Measurements from ENCODE around the gene RPGRIP1.

RPGRIP1 gene

GRCh38 chr14:21309956-21310355 lies 30.1 kb downstream of the RPGRIP1 start:
- DNase-seq (ENCODE audit: low spot score): no peak
- in situ Hi-C loops (cut with MboI; ENCODE audit: low sequenced_read_pairs, unreplicated experiment): no loop called here
- TF ChIP-seq CTCF (IDR thresholded peaks at IDR 0.05; ENCODE audit: borderline replicate concordance, control extremely low read depth, extremely low read depth, insufficient read depth, missing control alignments): no peak

GRCh38 chr14:21311614-21312013 lies 31.7 kb downstream of the RPGRIP1 start:
- DNase-seq (ENCODE audit: low spot score): no peak
- in situ Hi-C loops (cut with MboI; ENCODE audit: low sequenced_read_pairs, unreplicated experiment): no loop called here
- TF ChIP-seq CTCF (IDR thresholded peaks at IDR 0.05; ENCODE audit: borderline replicate concordance, control extremely low read depth, extremely low read depth, insufficient read depth, missing control alignments): no peak

- TF ChIP-seq CTCF (IDR thresholded peaks at IDR 0.05; ENCODE audit: borderline replicate concordance, control extremely low read depth, extremely low read depth, insufficient read depth, missing control alignments): no peak
- in situ Hi-C loops (cut with MboI; ENCODE audit: low sequenced_read_pairs, unreplicated experiment): no loop called here
- no peak for DNase-seq (ENCODE audit: low spot score)
Measured at GRCh38 chr14:21313512-21313911, 33.6 kb downstream of the RPGRIP1 start.

- TF ChIP-seq CTCF (IDR thresholded peaks at IDR 0.05; ENCODE audit: borderline replicate concordance, control extremely low read depth, extremely low read depth, insufficient read depth, missing control alignments): no peak
- in situ Hi-C loops (cut with MboI; ENCODE audit: low sequenced_read_pairs, unreplicated experiment): no loop called here
- DNase-seq (ENCODE audit: low spot score): peak; percentile 52
Measured at GRCh38 chr14:21317398-21317797, 37.5 kb downstream of the RPGRIP1 start.

- TF ChIP-seq CTCF (IDR thresholded peaks at IDR 0.05; ENCODE audit: borderline replicate concordance, control extremely low read depth, extremely low read depth, insufficient read depth, missing control alignments): no peak
- in situ Hi-C loops (cut with MboI; ENCODE audit: low sequenced_read_pairs, unreplicated experiment): no loop called here
- no peak for DNase-seq (ENCODE audit: low spot score)
Measured at GRCh38 chr14:21320913-21321312, 41.0 kb downstream of the RPGRIP1 start.

GRCh38 chr14:21322716-21323115 lies 42.8 kb downstream of the RPGRIP1 start:
- TF ChIP-seq CTCF (IDR thresholded peaks at IDR 0.05; ENCODE audit: borderline replicate concordance, control extremely low read depth, extremely low read depth, insufficient read depth, missing control alignments): no peak
- in situ Hi-C loops (cut with MboI; ENCODE audit: low sequenced_read_pairs, unreplicated experiment): no loop called here
- no peak for DNase-seq (ENCODE audit: low spot score)

- TF ChIP-seq CTCF (IDR thresholded peaks at IDR 0.05; ENCODE audit: borderline replicate concordance, control extremely low read depth, extremely low read depth, insufficient read depth, missing control alignments): no peak
- in situ Hi-C loops (cut with MboI; ENCODE audit: low sequenced_read_pairs, unreplicated experiment): no loop called here
Measured at GRCh38 chr14:21326972-21327371, 47.1 kb downstream of the RPGRIP1 start.

More at GRCh38 chr14:21326972-21327371, 47.1 kb downstream of the RPGRIP1 start:
- DNase-seq (ENCODE audit: low spot score): no peak
